AG04450 (cell line): ENCODE data around the gene GPR152. TPM values are rescaled to one million over a fixed set of nuclear protein-coding genes. Genes with fewer than 3 reads are reported as not detected.

Experiments
- CTCF ChIA-PET: fragments of 300-600, 350-600 bp; formaldehyde crosslinking; extraction: SDS; loops from one replicate; lab custom pipeline; 2022; ENCODE audit warnings: antibody characterized with exemption, inconsistent platforms; lab: Charles Lee
- POLR2A ChIA-PET: fragments of 350-600 bp; formaldehyde crosslinking; extraction: SDS; loops from one replicate; lab custom pipeline; 2021; ENCODE audit warnings: antibody characterized with exemption, inconsistent platforms; lab: Yijun Ruan, JAX
- DNase-seq: peaks from one replicate; pipeline ENCODE4 v3.0.0-alpha.2; 2011; ENCODE audit warnings: low read depth, low spot score
- H3K27ac ChIP-seq: one replicate; pipeline ENCODE4 v1.5.1; 2012; ENCODE audit warnings: low read depth, low read length, control low read depth
- H3K27me3 ChIP-seq: one replicate; pipeline ENCODE4 v1.6.0; 2012; ENCODE audit warnings: low read length; ENCODE audit not compliant: control insufficient read depth, insufficient read depth
- H3K4me3 ChIP-seq: 2 replicates; pipeline ENCODE4 v1.5.1; 2011; ENCODE audit warnings: mild to moderate bottlenecking, low read depth, low read length, control low read depth
- H3K9me3 ChIP-seq: 2 replicates; pipeline ENCODE4 v1.5.1; 2012; ENCODE audit warnings: low read length; ENCODE audit not compliant: control insufficient read depth, insufficient read depth
- polyA plus RNA-seq: library from polyadenylated mRNA; depleted of rRNA; stranded (reverse); fragments of >200 nt; gene quantifications from 2 replicates; pipeline ENCODE4 v1.2.3, GENCODE V29; 2011
- TF ChIP-seq, protein P1 (sequence below): IDR thresholded peaks from 2 replicates; pipeline ENCODE4 v1.5.1; 2011; ENCODE audit warnings: low read depth, low read length, control low read depth, inconsistent platforms

GPR152 gene
- polyA plus RNA-seq, 1 experiment: not detected

DNA sequence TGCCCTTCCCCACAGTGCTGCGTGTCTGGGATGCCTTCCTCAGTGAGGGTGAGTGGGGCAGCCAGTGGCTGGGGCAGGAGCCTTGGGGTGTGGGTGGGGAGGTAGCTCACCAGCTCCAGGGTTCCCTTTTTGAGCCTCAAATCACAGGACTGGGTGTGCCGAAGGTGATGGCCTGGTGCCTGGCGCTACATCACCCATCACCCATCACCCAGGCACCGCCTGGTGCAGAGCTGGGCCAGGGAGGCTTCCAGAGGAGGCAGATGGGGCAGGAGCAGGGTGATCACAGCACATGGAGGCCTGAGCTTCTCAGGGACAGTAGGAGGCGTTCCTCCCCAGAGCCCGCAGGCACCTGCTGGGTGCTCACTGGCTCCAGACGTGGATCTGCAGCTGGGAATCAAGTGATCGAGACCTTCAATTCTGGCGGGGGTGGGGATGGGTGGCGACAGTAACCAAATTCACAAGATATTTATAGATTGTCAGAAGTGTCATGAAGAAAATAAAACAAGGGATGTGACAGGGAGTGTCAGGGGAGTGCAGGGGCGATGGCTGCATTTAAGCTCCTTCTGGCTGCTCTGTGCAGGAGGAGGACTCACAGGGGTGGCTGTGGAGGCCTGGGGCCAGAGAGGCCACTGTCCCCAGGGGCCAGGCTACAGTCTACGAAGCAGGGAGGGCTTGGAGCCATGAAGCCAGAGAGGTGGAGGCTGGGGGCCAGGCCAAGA, 45.4 kb downstream of the GPR152 start:
- TF ChIP-seq, protein P1, sequence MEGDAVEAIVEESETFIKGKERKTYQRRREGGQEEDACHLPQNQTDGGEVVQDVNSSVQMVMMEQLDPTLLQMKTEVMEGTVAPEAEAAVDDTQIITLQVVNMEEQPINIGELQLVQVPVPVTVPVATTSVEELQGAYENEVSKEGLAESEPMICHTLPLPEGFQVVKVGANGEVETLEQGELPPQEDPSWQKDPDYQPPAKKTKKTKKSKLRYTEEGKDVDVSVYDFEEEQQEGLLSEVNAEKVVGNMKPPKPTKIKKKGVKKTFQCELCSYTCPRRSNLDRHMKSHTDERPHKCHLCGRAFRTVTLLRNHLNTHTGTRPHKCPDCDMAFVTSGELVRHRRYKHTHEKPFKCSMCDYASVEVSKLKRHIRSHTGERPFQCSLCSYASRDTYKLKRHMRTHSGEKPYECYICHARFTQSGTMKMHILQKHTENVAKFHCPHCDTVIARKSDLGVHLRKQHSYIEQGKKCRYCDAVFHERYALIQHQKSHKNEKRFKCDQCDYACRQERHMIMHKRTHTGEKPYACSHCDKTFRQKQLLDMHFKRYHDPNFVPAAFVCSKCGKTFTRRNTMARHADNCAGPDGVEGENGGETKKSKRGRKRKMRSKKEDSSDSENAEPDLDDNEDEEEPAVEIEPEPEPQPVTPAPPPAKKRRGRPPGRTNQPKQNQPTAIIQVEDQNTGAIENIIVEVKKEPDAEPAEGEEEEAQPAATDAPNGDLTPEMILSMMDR: no peak
- Histone ChIP-seq H3K9me3 (no peaks in the 10 kb centered on the region; the same call in 1 of the 2 replicates), H3K27ac (no peak overlapping the region), H3K4me3 (no peak overlapping the region), H3K27me3 (peaks cover 24% of the 10 kb centered on the region)
- POLR2A ChIA-PET: interaction anchor here (1.1 kb wide), 1 partner anchor 1506 kb away, joined by 4 read pairs; no protein-coding TSS in a partner anchor
- CTCF ChIA-PET: no interaction called here
- DNase-seq: no peak

DNA sequence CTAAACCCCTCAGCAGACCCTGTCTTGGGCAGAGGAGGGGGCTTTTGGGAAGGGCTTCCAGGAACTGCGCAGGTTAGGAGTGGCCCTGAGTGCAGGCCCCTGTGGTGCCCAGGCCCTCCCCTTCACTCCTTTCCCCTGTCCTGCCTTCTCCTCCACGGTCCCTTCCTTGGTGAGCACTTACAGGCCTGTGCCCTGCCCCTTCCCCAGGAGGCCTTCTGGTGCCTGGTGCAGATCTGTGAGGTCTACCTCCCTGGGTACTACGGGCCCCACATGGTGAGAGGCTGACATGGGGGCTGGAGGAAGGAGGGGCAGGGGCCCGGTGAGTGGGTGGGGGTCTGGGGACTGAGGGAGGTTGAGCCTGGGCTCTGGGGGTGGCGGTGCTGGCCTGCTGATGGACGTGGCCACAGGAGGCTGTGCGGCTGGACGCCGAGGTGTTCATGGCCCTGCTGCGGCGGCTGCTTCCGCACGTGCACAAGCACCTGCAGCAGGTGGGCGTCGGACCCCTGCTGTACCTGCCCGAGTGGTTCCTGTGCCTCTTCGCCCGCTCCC, 46.0 kb downstream of the GPR152 start:
- Histone ChIP-seq H3K9me3 (no peaks in the 10 kb centered on the region; the same call in 1 of the 2 replicates), H3K27ac (no peak overlapping the region), H3K27me3 (peaks cover 21% of the 10 kb centered on the region), H3K4me3 (no peak overlapping the region)
- ChIA-PET CTCF (no interaction called here), POLR2A (no interaction called here)
- TF ChIP-seq, protein P1: no peak
- no peak for DNase-seq

DNA sequence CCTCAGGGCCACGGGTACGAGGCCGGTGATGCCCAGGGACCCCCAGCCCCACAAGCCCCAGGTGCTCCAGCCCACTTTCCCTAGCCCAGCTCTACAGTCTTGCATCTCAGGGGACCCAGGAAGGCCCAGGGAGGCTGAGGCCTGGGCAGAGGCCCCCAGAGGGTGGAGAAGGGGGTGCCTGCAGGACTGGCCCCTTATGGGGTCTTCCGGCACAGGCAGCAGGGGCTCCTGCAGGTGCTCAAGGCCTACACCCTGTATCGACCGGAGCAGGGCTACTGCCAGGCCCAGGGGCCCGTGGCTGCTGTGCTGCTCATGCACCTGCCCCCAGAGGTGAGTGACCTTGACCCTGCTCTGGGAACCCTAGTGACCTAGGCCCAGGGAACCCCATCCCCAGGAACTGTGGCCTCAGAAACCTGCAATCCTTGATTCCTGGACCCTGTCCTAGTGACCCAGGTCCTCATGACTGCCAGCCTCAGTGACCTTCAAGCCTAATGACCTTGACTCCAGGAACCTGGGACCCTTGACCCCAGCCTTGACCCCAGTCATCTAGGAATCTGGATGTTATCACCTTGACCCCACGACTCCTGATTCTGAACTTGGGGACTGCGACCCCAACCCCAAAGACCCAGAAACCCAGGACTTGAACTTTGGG, 46.7 kb downstream of the GPR152 start:
- ChIA-PET CTCF (no interaction called here), POLR2A (no interaction called here)
- TF ChIP-seq, protein P1: no peak
- H3K4me3 ChIP-seq: no peak overlapping the region
- DNase-seq: no peak
- no peak overlapping the region for H3K27ac ChIP-seq
- peaks cover 20% of the 10 kb centered on the region for H3K27me3 ChIP-seq
- H3K9me3 ChIP-seq: peaks cover 3% of the 10 kb centered on the region; the same call in 1 of the 2 replicates

DNA sequence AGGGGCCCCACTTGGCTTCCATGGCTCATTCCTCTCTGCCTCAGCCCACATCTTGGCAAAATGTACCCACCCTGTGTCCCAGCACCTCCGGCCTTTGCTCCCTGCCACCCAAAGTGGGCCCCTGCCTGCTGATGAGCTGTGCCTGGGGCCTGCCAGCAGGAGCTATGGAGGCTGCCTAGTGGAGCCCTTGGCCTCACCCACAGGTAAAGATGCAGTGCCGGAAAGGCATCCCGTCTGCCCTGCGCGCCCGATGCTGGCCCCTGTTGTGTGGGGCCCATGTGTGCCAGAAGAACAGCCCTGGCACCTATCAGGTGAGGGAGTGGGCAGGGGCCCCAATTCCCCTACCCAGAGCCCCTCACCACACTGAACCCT, 47.3 kb downstream of the GPR152 start:
- POLR2A ChIA-PET: interaction anchor here (1.2 kb wide), 1 partner anchor 15 kb away, joined by 3 read pairs; no protein-coding TSS in a partner anchor
- Histone ChIP-seq H3K4me3 (no peak overlapping the region), H3K27me3 (peaks cover 14% of the 10 kb centered on the region), H3K27ac (no peak overlapping the region), H3K9me3 (peaks cover 3% of the 10 kb centered on the region; the same call in 1 of the 2 replicates)
- CTCF ChIA-PET: no interaction called here
- DNase-seq: no peak
- TF ChIP-seq, protein P1: no peak
